IMR-90 (cell line): Measurements from ENCODE around the gene NR1I3. TPM values are rescaled to one million over a fixed set of nuclear protein-coding genes. Genes with fewer than 3 reads are reported as not detected.

Experiments
- ATAC-seq: fragments of 200-7000 bp; cut with Tn5 transposase; 2 replicates; pipeline ENCODE4 v1.9.1; 2020; ENCODE audit warnings: low read depth, mild to moderate bottlenecking, moderate library complexity
- BruUV-seq: library from RNA; stranded (reverse); fragments of 400-500 nt; replicated peaks from 2 replicates; lab custom pipeline; 2021; lab: Mats Ljungman, UMichigan
- CTCF ChIA-PET: fragments of 300-600 bp; formaldehyde crosslinking; extraction: SDS; loops from one replicate; lab custom pipeline; 2021; ENCODE audit warnings: antibody characterized with exemption; lab: Yijun Ruan, JAX
- POLR2A ChIA-PET: fragments of 300-600 bp; sonication (Branson Sonifier 250); formaldehyde crosslinking; loops from one replicate; lab custom pipeline; 2022; ENCODE audit warnings: antibody characterized with exemption; ENCODE audit not compliant: unreplicated experiment; lab: Charles Lee
- DNase-seq: peaks from one replicate; pipeline ENCODE4 v3.0.0; 2013
- H2AFZ ChIP-seq: replicated peaks from 2 replicates; pipeline ENCODE3; 2013; ENCODE audit warnings: low read length, mild to moderate bottlenecking; ENCODE audit not compliant: poor library complexity
- H2AK5ac ChIP-seq: 2 replicates; pipeline ENCODE4 v1.6.1; 2013; ENCODE audit warnings: low read depth, low read length, inconsistent platforms
- H2AK9ac ChIP-seq: replicated peaks from 2 replicates; pipeline ENCODE3; 2013; ENCODE audit warnings: mild to moderate bottlenecking, low read depth, low read length, moderate library complexity; ENCODE audit not compliant: poor library complexity
- H2BK120ac ChIP-seq: 2 replicates; pipeline ENCODE4 v1.6.1; 2013; ENCODE audit warnings: low read depth, low read length, inconsistent platforms
- H2BK15ac ChIP-seq: 3 replicates; pipeline ENCODE4 v1.6.1; 2013; ENCODE audit warnings: low read depth, low read length, inconsistent platforms
- H2BK20ac ChIP-seq: 2 replicates; pipeline ENCODE4 v1.6.1; 2013; ENCODE audit warnings: low read depth, mild to moderate bottlenecking, inconsistent platforms, low read length, moderate library complexity
- H2BK5ac ChIP-seq: 2 replicates; pipeline ENCODE4 v1.6.1; 2013; ENCODE audit warnings: mild to moderate bottlenecking, low read depth, low read length, inconsistent platforms; ENCODE audit not compliant: poor library complexity, severe bottlenecking
- H3K14ac ChIP-seq: replicated peaks from 2 replicates; pipeline ENCODE4 v1.6.1; 2013; ENCODE audit warnings: low read depth, low read length, inconsistent platforms
- H3K18ac ChIP-seq: 2 replicates; pipeline ENCODE4 v1.6.1; 2013; ENCODE audit warnings: low read depth, low read length, control low read depth
- H3K23ac ChIP-seq: 2 replicates; pipeline ENCODE4 v1.6.1; 2013; ENCODE audit warnings: low read depth, low read length, inconsistent platforms
- H3K27ac ChIP-seq: 2 replicates; pipeline ENCODE4 v1.5.1; 2013; ENCODE audit warnings: mild to moderate bottlenecking, control low read depth, low read length; ENCODE audit not compliant: insufficient read depth
- H3K27me3 ChIP-seq: 2 replicates; pipeline ENCODE4 v1.6.1; 2013; ENCODE audit warnings: low read length; ENCODE audit not compliant: control insufficient read depth, insufficient read depth
- H3K36me3 ChIP-seq: 2 replicates; pipeline ENCODE4 v1.6.1; 2013; ENCODE audit warnings: low read length, mixed read lengths; ENCODE audit not compliant: control insufficient read depth, insufficient read depth
- H3K4ac ChIP-seq: 2 replicates; pipeline ENCODE4 v1.6.1; 2013; ENCODE audit warnings: low read depth, low read length, inconsistent platforms
- H3K4me1 ChIP-seq: 2 replicates; pipeline ENCODE4 v1.6.1; 2013; ENCODE audit warnings: low read length, mixed read lengths; ENCODE audit not compliant: control insufficient read depth, insufficient read depth
- H3K4me2 ChIP-seq: 2 replicates; pipeline ENCODE4 v1.6.1; 2013; ENCODE audit warnings: low read depth, mild to moderate bottlenecking, control low read depth, low read length, moderate library complexity
- H3K4me3 ChIP-seq: 2 replicates; pipeline ENCODE4 v1.5.1; 2013; ENCODE audit warnings: low read depth, mild to moderate bottlenecking, control low read depth, low read length, moderate library complexity; ENCODE audit not compliant: insufficient read depth
- H3K56ac ChIP-seq: 2 replicates; pipeline ENCODE4 v1.6.1; 2013; ENCODE audit warnings: low read length, inconsistent platforms; ENCODE audit not compliant: insufficient read depth; ENCODE audit errors: extremely low read depth
- H3K79me1 ChIP-seq, 2 experiments: 2 replicates each; pipeline ENCODE4 v1.6.1; 2013; ENCODE audit warnings: low read length in 2 of 2, inconsistent platforms in 1 of 2, low read depth in 1 of 2
- H3K9ac ChIP-seq: 2 replicates; pipeline ENCODE4 v1.6.1; 2013; ENCODE audit warnings: low read depth, low read length, control low read depth
- H3K9me1 ChIP-seq: 2 replicates; pipeline ENCODE4 v1.6.1; 2013; ENCODE audit warnings: low read length, inconsistent platforms; ENCODE audit not compliant: insufficient read depth
- H3K9me3 ChIP-seq: 2 replicates; pipeline ENCODE4 v1.6.1; 2013; ENCODE audit warnings: low read length; ENCODE audit not compliant: control insufficient read depth, insufficient read depth
- H4K20me1 ChIP-seq: 2 replicates; pipeline ENCODE4 v1.6.1; 2013; ENCODE audit warnings: low read length, inconsistent platforms; ENCODE audit not compliant: insufficient read depth
- H4K5ac ChIP-seq: 2 replicates; pipeline ENCODE4 v1.6.1; 2013; ENCODE audit warnings: mild to moderate bottlenecking, low read depth, low read length, control low read depth
- H4K8ac ChIP-seq, 2 experiments: 2 replicates each; pipeline ENCODE4 v1.6.1; 2013; ENCODE audit warnings: low read depth in 2 of 2, low read length in 2 of 2, control low read depth in 1 of 2, inconsistent platforms in 1 of 2
- H4K91ac ChIP-seq: 2 replicates; pipeline ENCODE4 v1.6.1; 2013; ENCODE audit warnings: low read depth, low read length, inconsistent platforms; ENCODE audit not compliant: insufficient read depth
- BHLHE40 ChIP-seq: fragments of 150-350 bp; IDR thresholded peaks from 2 replicates; pipeline ENCODE4 v1.6.1; 2016; ENCODE audit warnings: mild to moderate bottlenecking, low read depth, low read length
- FOS ChIP-seq: fragments of 150-350 bp; IDR thresholded peaks from 2 replicates; pipeline ENCODE4 v1.6.1; 2016; ENCODE audit warnings: low read depth, low read length
- MAZ ChIP-seq: IDR thresholded peaks from 2 replicates; pipeline ENCODE4 v1.6.1; 2012; ENCODE audit warnings: low read depth, mild to moderate bottlenecking, low read length, improper control_type of control experiment, moderate library complexity, borderline replicate concordance
- RAD21 ChIP-seq: IDR thresholded peaks from 2 replicates; pipeline ENCODE4 v1.6.1; 2012; ENCODE audit warnings: low read length, improper control_type of control experiment
- RCOR1 ChIP-seq: IDR thresholded peaks from 2 replicates; pipeline ENCODE4 v1.6.1; 2012; ENCODE audit warnings: mild to moderate bottlenecking, low read length, improper control_type of control experiment; ENCODE audit not compliant: insufficient replicate concordance
- SMC3 ChIP-seq: fragments of 150-350 bp; IDR thresholded peaks from 2 replicates; pipeline ENCODE4 v1.6.1; 2016; ENCODE audit warnings: low read depth, mild to moderate bottlenecking, antibody characterized with exemption, low read length, moderate library complexity
- WGBS, 2 experiments: methylation state at CpG; one replicate each; pipeline versions ENCODE4 v1.1.5 to v1.1.7; 2013; ENCODE audit warnings: missing lambda C conversion rate in 2 of 2; ENCODE audit not compliant: insufficient read length in 1 of 2; ENCODE audit errors: extremely low coverage in 2 of 2; 5-methylcytosine and 5-hydroxymethylcytosine counted together
- dilution Hi-C: fragments of 300-500 bp; cut with HindIII; formaldehyde crosslinking; loops from one replicate; pipeline ENCODE4 v1.14.3; 2018; ENCODE audit warnings: low sequenced_read_pairs; ENCODE audit not compliant: unreplicated experiment
- in situ Hi-C: fragments of 300-500 bp; cut with MboI; formaldehyde crosslinking; loops from 3 replicates; pipeline ENCODE4 v1.14.3; 2019; ENCODE audit warnings: low sequenced_read_pairs, inconsistent platforms, mixed read lengths
- intact Hi-C: fragments of 100-400 bp; cut with micrococcal nuclease; formaldehyde crosslinking; loops from 2 replicates; pipeline ENCODE4 v1.10.0; 2022
- polyA plus RNA-seq, 3 experiments: library from polyadenylated mRNA; depleted of rRNA; stranded (reverse); fragments of >200 nt; gene quantifications; 2 replicates each; pipeline ENCODE4 v1.2.3, GENCODE V29; 2012; ENCODE audit warnings: low replicate concordance in 1 of 3
- total RNA-seq: library from RNA; depleted of rRNA; stranded (reverse); fragments of >200 nt; gene quantifications from 2 replicates; pipeline ENCODE4 v1.2.3, GENCODE V29; 2012
- TF ChIP-seq, protein P1 (sequence below): fragments of 150-350 bp; IDR thresholded peaks from 2 replicates; pipeline ENCODE4 v1.6.1; 2017; ENCODE audit warnings: mild to moderate bottlenecking, antibody characterized with exemption, low read length, low read depth

The NR1I3 gene
- total and polyA plus RNA-seq, 2 of the 4 experiments (the other 2 are of a cell fraction), result not detected

DNA sequence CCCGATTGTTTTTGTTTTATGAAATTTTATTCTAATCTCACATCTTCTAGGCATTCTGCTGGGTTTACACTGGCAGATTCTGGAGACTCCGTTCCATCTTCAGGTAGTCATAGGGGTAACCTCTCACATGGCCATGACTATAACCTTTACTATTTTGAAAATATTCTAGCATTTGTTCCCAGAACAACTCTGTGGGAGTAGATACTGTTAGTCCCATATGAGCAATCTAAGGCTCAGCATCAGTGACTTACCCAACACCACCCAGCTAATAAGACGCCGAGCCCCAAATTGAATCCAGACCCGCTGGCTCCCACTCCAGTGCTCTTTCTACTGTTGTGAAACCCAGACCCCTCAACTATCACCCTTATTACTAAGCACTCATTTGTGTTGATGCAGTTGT, 49.0 kb downstream of the NR1I3 start:
- H4K91ac ChIP-seq, result no peak overlapping the region
- no TSS peak for BruUV-seq
- no peaks in the 10 kb centered on the region for H3K9me3 ChIP-seq
- H3K18ac ChIP-seq, result no peak overlapping the region
- H2BK20ac ChIP-seq, result no peak overlapping the region
- no peak overlapping the region for H3K4ac ChIP-seq
- CTCF ChIA-PET, result no interaction called here
- H3K4me3 ChIP-seq, result no peak overlapping the region
- no peak overlapping the region for H2BK120ac ChIP-seq
- H3K4me1 ChIP-seq, result peaks cover 3% of the 10 kb centered on the region
- POLR2A ChIA-PET, result no interaction called here
- no peak overlapping the region for H3K14ac ChIP-seq
- DNase-seq, result no peak
- H2BK5ac ChIP-seq, result no peak overlapping the region
- no CpG with 5 or more reads among the region's 5 CpGs for WGBS, 2 experiments
- no peak overlapping the region for H2AK9ac ChIP-seq
- dilution Hi-C loops, result no loop called here
- H3K4me2 ChIP-seq, result no peak overlapping the region
- H2AK5ac ChIP-seq, result no peak overlapping the region
- no peak overlapping the region for H2AFZ ChIP-seq
- H4K20me1 ChIP-seq, result no peaks in the 10 kb centered on the region
- no peaks in the 10 kb centered on the region for H3K79me1 ChIP-seq
- in situ Hi-C loops, result no loop called here
- intact Hi-C loops, result no loop called here
- H4K5ac ChIP-seq, result no peak overlapping the region
- no peak overlapping the region for H3K23ac ChIP-seq
- TF ChIP-seq SMC3 (no peak), BHLHE40 (no peak), RAD21 (no peak), RCOR1 (no peak), MAZ (no peak), FOS (no peak)
- TF ChIP-seq, protein P1, sequence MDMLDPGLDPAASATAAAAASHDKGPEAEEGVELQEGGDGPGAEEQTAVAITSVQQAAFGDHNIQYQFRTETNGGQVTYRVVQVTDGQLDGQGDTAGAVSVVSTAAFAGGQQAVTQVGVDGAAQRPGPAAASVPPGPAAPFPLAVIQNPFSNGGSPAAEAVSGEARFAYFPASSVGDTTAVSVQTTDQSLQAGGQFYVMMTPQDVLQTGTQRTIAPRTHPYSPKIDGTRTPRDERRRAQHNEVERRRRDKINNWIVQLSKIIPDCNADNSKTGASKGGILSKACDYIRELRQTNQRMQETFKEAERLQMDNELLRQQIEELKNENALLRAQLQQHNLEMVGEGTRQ, result no peak
- no peak overlapping the region for H2BK15ac ChIP-seq
- no peak overlapping the region for H3K27ac ChIP-seq
- H3K56ac ChIP-seq, result no peak overlapping the region
- H3K9me1 ChIP-seq, result 0 out of 2 replicates have a peak, but pooled peaks cover 3% of the 10 kb centered on the region
- no peak overlapping the region for H3K9ac ChIP-seq
- ATAC-seq, result no peak
- H3K36me3 ChIP-seq, result no peaks in the 10 kb centered on the region
- H3K27me3 ChIP-seq, result no peaks in the 10 kb centered on the region
- H4K8ac ChIP-seq, result no peak overlapping the region
